Measurements from ENCODE around the gene RPS21. TPM values are rescaled to one million over a fixed set of nuclear protein-coding genes. Genes with fewer than 3 reads are reported as not detected.

Gene RPS21
- polyA plus RNA-seq, 1 donor from 2014 or later = 1,633 TPM

- H3K79me2 ChIP-seq (replicated peaks; ENCODE audit: insufficient read depth, low read length) = peaks cover 14% of the 10 kb centered on the region
- no peak overlapping the region for H3K9ac ChIP-seq (ENCODE audit: low read length)
- H3K36me3 ChIP-seq (ENCODE audit: insufficient read depth, low read length) = no peaks in the 10 kb centered on the region
- no peak overlapping the region for H3K4me3 ChIP-seq (ENCODE audit: low read length)
- no peaks in the 10 kb centered on the region for H3K27me3 ChIP-seq (ENCODE audit: insufficient read depth, low read depth, low read length)
- no peaks in the 10 kb centered on the region for H3K9me2 ChIP-seq (ENCODE audit: insufficient read depth, low read length)
- no peaks in the 10 kb centered on the region for H4K20me1 ChIP-seq (ENCODE audit: insufficient read depth)
- H3K9me3 ChIP-seq (ENCODE audit: low read length) = no peaks in the 10 kb centered on the region
- no peak overlapping the region for H3K27ac ChIP-seq (ENCODE audit: low read length)
- H2AFZ ChIP-seq (ENCODE audit: low read depth, low read length) = no peak overlapping the region
- H3F3A ChIP-seq (ENCODE audit: insufficient read depth, low read length, poor library complexity, severe bottlenecking) = no peaks in the 10 kb centered on the region
- TF ChIP-seq CTCF (IDR thresholded peaks at IDR 0.05; ENCODE audit: poor library complexity, severe bottlenecking) (no peak), MXI1 (conservative IDR thresholded peaks at IDR 0.05; ENCODE audit: poor library complexity, severe bottlenecking) (no peak), REST (IDR thresholded peaks at IDR 0.05; ENCODE audit: borderline replicate concordance) (no peak), RAD21 (conservative IDR thresholded peaks at IDR 0.05) (no peak), EP300 (conservative IDR thresholded peaks at IDR 0.05; ENCODE audit: poor library complexity, severe bottlenecking) (no peak), SMC3 (conservative IDR thresholded peaks at IDR 0.05; ENCODE audit: poor library complexity) (no peak), EZH2 (IDR thresholded peaks at IDR 0.05; ENCODE audit: borderline replicate concordance, insufficient read depth, low read length, poor library complexity, severe bottlenecking) (no peak), POLR2AphosphoS5 (IDR thresholded peaks at IDR 0.05) (no peak), TAF1 (IDR thresholded peaks at IDR 0.05; ENCODE audit: low read depth) (no peak)
- no peak overlapping the region for H3K4me2 ChIP-seq (ENCODE audit: low read length)
Observed at GRCh38 chr20:62392077-62392418, 5.1 kb downstream of the RPS21 start.

GRCh38 chr20:62392621-62393334 is 5.9 kb downstream of the RPS21 start:
- TF ChIP-seq REST (IDR thresholded peaks at IDR 0.05; ENCODE audit: borderline replicate concordance) = no peak
- TF ChIP-seq MXI1 (conservative IDR thresholded peaks at IDR 0.05; ENCODE audit: poor library complexity, severe bottlenecking) = no peak
- no peak for TF ChIP-seq POLR2AphosphoS5 (IDR thresholded peaks at IDR 0.05)
- TF ChIP-seq EZH2 (IDR thresholded peaks at IDR 0.05; ENCODE audit: borderline replicate concordance, insufficient read depth, low read length, poor library complexity, severe bottlenecking) = no peak
- TF ChIP-seq EP300 (conservative IDR thresholded peaks at IDR 0.05; ENCODE audit: poor library complexity, severe bottlenecking) = no peak
- TF ChIP-seq SMC3 (conservative IDR thresholded peaks at IDR 0.05; ENCODE audit: poor library complexity) = no peak
- no peak for TF ChIP-seq RAD21 (conservative IDR thresholded peaks at IDR 0.05)
- no peak for TF ChIP-seq TAF1 (IDR thresholded peaks at IDR 0.05; ENCODE audit: low read depth)
- no peak for TF ChIP-seq CTCF (IDR thresholded peaks at IDR 0.05; ENCODE audit: poor library complexity, severe bottlenecking)
- H3F3A ChIP-seq (ENCODE audit: insufficient read depth, low read length, poor library complexity, severe bottlenecking) = no peaks in the 10 kb centered on the region
- no peaks in the 10 kb centered on the region for H3K27me3 ChIP-seq (ENCODE audit: insufficient read depth, low read depth, low read length)
- no peak overlapping the region for H3K9ac ChIP-seq (ENCODE audit: low read length)
- no peak overlapping the region for H3K4me3 ChIP-seq (ENCODE audit: low read length)
- no peaks in the 10 kb centered on the region for H3K9me2 ChIP-seq (ENCODE audit: insufficient read depth, low read length)
- H3K9me3 ChIP-seq (ENCODE audit: low read length) = no peaks in the 10 kb centered on the region
- no peak overlapping the region for H2AFZ ChIP-seq (ENCODE audit: low read depth, low read length)
- H4K20me1 ChIP-seq (ENCODE audit: insufficient read depth) = no peaks in the 10 kb centered on the region
- peaks cover 7% of the 10 kb centered on the region for H3K79me2 ChIP-seq (replicated peaks; ENCODE audit: insufficient read depth, low read length)
- no peak overlapping the region for H3K4me2 ChIP-seq (ENCODE audit: low read length)
- no peak overlapping the region for H3K27ac ChIP-seq (ENCODE audit: low read length)
- no peaks in the 10 kb centered on the region for H3K36me3 ChIP-seq (ENCODE audit: insufficient read depth, low read length)

Data from neural cell (in vitro differentiated cells).